ENCODE measurements around the gene MUC3A. TPM values are rescaled to one million over a fixed set of nuclear protein-coding genes. Genes with fewer than 3 reads are reported as not detected.

Gene MUC3A
- total and polyA plus RNA-seq, 4 donors, result 0.25 to 2.9 (median 0.87) TPM

DNA sequence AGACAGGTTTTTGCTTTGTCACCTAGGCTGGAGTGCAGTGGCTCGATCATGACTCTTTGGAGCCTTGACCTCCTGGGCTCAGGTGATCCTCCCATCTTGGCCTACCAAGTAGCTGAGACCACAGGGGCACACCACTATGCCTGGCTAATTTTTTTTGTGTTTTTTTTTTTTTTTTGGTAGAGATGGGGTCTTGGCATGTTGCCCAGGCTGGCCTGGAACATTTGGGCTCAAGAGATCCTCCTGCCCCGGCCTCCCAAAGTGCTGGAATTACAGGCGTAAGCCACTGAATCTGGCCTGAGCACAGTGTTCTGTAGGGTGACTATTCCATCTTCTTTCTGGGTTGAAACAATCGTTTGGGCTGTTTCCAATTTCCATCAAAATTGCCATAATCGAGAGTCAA is 1.5 kb upstream of the MUC3A start:
- H3K27me3 ChIP-seq (ENCODE audit: control insufficient read depth in 4 of 4, insufficient read depth in 4 of 4, low read length in 3 of 4), result no peaks in the 10 kb centered on the region
- H3K27ac ChIP-seq (ENCODE audit: low read depth in 1 of 2, low read length in 2 of 2), result no peak overlapping the region
- peaks cover 0 to 2% (median 0%) of the 10 kb centered on the region in 4 donors for H3K9me3 ChIP-seq (ENCODE audit: control insufficient read depth in 4 of 4, low read length in 3 of 4)
- H3K4me3 ChIP-seq (ENCODE audit: low read depth in 1 of 3, low read length in 3 of 3), result no peak overlapping the region
- WGBS, result 91% methylated on average over 5 of the region's 5 CpGs
- no peak overlapping the region for H3K9ac ChIP-seq (ENCODE audit: low read depth in 1 of 2, low read length in 2 of 2)
- peaks cover 0 to 10% (median 2%) of the 10 kb centered on the region in 4 donors for H3K4me1 ChIP-seq (ENCODE audit: control insufficient read depth in 4 of 4, insufficient read depth in 4 of 4, low read length in 3 of 4)
- TF ChIP-seq FOXA1 (IDR thresholded peaks at IDR 0.05), result no peak
- no peak for TF ChIP-seq RAD21 (IDR thresholded peaks at IDR 0.05)
- DNase-seq (ENCODE audit: low spot score), result no peak
- H3K36me3 ChIP-seq (ENCODE audit: control insufficient read depth in 4 of 4, insufficient read depth in 3 of 4, low read depth in 1 of 4, low read length in 3 of 4), result no peaks in the 10 kb centered on the region

DNA sequence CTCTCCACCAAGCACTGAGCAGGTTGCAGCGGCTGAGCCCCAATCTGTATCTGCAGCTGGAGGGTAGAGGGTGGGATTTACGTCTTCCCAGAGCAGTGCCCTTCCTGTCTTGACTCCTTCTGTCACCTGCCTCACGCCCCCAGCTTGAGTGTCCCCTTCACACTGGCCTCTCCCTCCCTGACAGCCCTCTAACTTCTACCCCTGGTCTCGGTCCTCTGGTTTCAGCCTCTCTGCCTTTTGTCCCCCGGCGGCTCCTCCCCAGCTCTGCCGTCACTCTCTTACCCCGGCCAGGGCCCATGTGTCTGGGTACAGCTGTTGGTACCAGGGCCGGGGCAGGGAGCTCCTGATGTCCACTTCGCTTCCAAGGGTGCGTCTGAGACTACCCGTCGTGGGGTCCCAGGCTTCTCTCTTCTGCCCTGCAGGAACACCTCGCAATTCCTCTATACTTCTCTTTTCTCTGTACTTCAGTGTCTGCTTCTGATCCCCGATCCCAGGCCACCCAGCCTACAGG is 654 bp downstream of the MUC3A start:
- DNase-seq (ENCODE audit: low spot score), result no peak
- H3K4me1 ChIP-seq (ENCODE audit: control insufficient read depth in 4 of 4, insufficient read depth in 4 of 4, low read length in 3 of 4), result peaks cover 0 to 10% (median 2%) of the 10 kb centered on the region in 4 donors
- TF ChIP-seq EGR1 (IDR thresholded peaks at IDR 0.05; ENCODE audit: low read depth in 2 of 2) (no peak), RXRA (IDR thresholded peaks at IDR 0.05) (no peak), HNF4G (IDR thresholded peaks at IDR 0.05) (no peak), HNF4A (conservative IDR thresholded peaks at IDR 0.05) (no peak)
- TF ChIP-seq, protein P1, sequence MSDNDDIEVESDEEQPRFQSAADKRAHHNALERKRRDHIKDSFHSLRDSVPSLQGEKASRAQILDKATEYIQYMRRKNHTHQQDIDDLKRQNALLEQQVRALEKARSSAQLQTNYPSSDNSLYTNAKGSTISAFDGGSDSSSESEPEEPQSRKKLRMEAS (IDR thresholded peaks at IDR 0.05), result no peak
- TF ChIP-seq, protein P2, sequence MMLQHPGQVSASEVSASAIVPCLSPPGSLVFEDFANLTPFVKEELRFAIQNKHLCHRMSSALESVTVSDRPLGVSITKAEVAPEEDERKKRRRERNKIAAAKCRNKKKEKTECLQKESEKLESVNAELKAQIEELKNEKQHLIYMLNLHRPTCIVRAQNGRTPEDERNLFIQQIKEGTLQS (IDR thresholded peaks at IDR 0.05), result no peak
- TF ChIP-seq, protein P3, sequence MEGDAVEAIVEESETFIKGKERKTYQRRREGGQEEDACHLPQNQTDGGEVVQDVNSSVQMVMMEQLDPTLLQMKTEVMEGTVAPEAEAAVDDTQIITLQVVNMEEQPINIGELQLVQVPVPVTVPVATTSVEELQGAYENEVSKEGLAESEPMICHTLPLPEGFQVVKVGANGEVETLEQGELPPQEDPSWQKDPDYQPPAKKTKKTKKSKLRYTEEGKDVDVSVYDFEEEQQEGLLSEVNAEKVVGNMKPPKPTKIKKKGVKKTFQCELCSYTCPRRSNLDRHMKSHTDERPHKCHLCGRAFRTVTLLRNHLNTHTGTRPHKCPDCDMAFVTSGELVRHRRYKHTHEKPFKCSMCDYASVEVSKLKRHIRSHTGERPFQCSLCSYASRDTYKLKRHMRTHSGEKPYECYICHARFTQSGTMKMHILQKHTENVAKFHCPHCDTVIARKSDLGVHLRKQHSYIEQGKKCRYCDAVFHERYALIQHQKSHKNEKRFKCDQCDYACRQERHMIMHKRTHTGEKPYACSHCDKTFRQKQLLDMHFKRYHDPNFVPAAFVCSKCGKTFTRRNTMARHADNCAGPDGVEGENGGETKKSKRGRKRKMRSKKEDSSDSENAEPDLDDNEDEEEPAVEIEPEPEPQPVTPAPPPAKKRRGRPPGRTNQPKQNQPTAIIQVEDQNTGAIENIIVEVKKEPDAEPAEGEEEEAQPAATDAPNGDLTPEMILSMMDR (IDR thresholded peaks at IDR 0.05; ENCODE audit: low read depth, low read length, missing input control), result no peak
- TF ChIP-seq, protein P4, sequence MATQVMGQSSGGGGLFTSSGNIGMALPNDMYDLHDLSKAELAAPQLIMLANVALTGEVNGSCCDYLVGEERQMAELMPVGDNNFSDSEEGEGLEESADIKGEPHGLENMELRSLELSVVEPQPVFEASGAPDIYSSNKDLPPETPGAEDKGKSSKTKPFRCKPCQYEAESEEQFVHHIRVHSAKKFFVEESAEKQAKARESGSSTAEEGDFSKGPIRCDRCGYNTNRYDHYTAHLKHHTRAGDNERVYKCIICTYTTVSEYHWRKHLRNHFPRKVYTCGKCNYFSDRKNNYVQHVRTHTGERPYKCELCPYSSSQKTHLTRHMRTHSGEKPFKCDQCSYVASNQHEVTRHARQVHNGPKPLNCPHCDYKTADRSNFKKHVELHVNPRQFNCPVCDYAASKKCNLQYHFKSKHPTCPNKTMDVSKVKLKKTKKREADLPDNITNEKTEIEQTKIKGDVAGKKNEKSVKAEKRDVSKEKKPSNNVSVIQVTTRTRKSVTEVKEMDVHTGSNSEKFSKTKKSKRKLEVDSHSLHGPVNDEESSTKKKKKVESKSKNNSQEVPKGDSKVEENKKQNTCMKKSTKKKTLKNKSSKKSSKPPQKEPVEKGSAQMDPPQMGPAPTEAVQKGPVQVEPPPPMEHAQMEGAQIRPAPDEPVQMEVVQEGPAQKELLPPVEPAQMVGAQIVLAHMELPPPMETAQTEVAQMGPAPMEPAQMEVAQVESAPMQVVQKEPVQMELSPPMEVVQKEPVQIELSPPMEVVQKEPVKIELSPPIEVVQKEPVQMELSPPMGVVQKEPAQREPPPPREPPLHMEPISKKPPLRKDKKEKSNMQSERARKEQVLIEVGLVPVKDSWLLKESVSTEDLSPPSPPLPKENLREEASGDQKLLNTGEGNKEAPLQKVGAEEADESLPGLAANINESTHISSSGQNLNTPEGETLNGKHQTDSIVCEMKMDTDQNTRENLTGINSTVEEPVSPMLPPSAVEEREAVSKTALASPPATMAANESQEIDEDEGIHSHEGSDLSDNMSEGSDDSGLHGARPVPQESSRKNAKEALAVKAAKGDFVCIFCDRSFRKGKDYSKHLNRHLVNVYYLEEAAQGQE (IDR thresholded peaks at IDR 0.05), result no peak
- H3K9ac ChIP-seq (ENCODE audit: low read depth in 1 of 2, low read length in 2 of 2), result peak overlapping the region in 1 of 2 donors; percentile 50
- no peaks in the 10 kb centered on the region for H3K27me3 ChIP-seq (ENCODE audit: control insufficient read depth in 4 of 4, insufficient read depth in 4 of 4, low read length in 3 of 4)
- WGBS, result 61% methylated on average over 15 of the region's 15 CpGs
- H3K4me3 ChIP-seq (ENCODE audit: low read depth in 1 of 3, low read length in 3 of 3), result peak overlapping the region in 2 of 3 donors; percentile 50 to 60
- H3K27ac ChIP-seq (ENCODE audit: low read depth in 1 of 2, low read length in 2 of 2), result peak overlapping the region; percentile 68 to 81
- no peaks in the 10 kb centered on the region for H3K36me3 ChIP-seq (ENCODE audit: control insufficient read depth in 4 of 4, insufficient read depth in 3 of 4, low read depth in 1 of 4, low read length in 3 of 4)
- H3K9me3 ChIP-seq (ENCODE audit: control insufficient read depth in 4 of 4, low read length in 3 of 4), result no peaks in the 10 kb centered on the region

DNA sequence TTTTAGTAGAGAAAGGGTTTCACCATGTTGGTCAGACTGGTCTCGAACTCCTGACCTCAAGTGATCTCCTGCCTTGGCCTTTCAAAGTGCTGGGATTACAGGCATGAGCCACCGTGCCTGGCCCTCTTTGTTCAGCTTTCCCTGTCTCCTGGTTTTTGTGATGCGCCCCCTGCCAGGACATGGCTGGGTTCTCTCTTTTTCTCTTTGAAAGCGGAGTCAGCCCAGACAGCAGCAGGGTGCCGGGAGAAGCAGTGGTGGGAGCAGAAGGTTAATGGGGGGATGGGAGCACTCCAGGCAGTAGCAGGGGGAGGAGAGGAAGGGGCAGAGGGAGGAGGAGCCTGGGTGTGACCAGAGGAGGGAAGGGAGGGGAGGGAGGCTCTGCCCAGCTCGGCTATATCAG is 1.8 kb downstream of the MUC3A start:
- H3K4me3 ChIP-seq (ENCODE audit: low read depth in 1 of 3, low read length in 3 of 3), result no peak overlapping the region
- H3K4me1 ChIP-seq (ENCODE audit: control insufficient read depth in 4 of 4, insufficient read depth in 4 of 4, low read length in 3 of 4), result peaks cover 0 to 10% (median 2%) of the 10 kb centered on the region in 4 donors
- H3K36me3 ChIP-seq (ENCODE audit: control insufficient read depth in 4 of 4, insufficient read depth in 3 of 4, low read depth in 1 of 4, low read length in 3 of 4), result no peaks in the 10 kb centered on the region
- no peaks in the 10 kb centered on the region for H3K27me3 ChIP-seq (ENCODE audit: control insufficient read depth in 4 of 4, insufficient read depth in 4 of 4, low read length in 3 of 4)
- TF ChIP-seq FOXA1 (IDR thresholded peaks at IDR 0.05), result no peak
- TF ChIP-seq, protein P1 (IDR thresholded peaks at IDR 0.05), result no peak
- H3K9ac ChIP-seq (ENCODE audit: low read depth in 1 of 2, low read length in 2 of 2), result no peak overlapping the region
- DNase-seq (ENCODE audit: low spot score), result no peak
- 73% methylated on average over 6 of the region's 6 CpGs for WGBS
- no peak overlapping the region for H3K27ac ChIP-seq (ENCODE audit: low read depth in 1 of 2, low read length in 2 of 2)
- H3K9me3 ChIP-seq (ENCODE audit: control insufficient read depth in 4 of 4, low read length in 3 of 4), result no peaks in the 10 kb centered on the region
